ENCODE measurements around the gene MRPS18B. TPM values are rescaled to one million over a fixed set of nuclear protein-coding genes. Genes with fewer than 3 reads are reported as not detected.

The MRPS18B gene
- total and polyA plus RNA-seq, 2 of the 13 experiments (the other 11 are each of a cell fraction or from before 2014, with no cell fraction given): 125 to 131 TPM

DNA sequence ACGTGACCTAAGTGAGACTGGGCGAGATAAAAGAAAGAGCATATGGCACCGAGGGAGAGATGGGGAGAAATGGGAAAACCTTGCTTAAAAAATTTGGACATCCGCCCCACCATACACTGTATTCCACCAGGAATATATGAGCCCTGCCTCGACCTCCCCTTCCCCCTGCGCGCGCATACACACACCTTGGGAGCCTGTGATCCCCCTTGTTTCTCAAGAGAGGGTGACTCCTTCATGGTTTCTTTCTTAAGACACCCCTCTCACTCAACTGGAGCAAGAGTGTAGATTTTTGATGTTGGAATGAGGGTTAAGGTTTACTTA, 45.9 kb upstream of the MRPS18B start (continued):
- TF ChIP-seq, protein P1, sequence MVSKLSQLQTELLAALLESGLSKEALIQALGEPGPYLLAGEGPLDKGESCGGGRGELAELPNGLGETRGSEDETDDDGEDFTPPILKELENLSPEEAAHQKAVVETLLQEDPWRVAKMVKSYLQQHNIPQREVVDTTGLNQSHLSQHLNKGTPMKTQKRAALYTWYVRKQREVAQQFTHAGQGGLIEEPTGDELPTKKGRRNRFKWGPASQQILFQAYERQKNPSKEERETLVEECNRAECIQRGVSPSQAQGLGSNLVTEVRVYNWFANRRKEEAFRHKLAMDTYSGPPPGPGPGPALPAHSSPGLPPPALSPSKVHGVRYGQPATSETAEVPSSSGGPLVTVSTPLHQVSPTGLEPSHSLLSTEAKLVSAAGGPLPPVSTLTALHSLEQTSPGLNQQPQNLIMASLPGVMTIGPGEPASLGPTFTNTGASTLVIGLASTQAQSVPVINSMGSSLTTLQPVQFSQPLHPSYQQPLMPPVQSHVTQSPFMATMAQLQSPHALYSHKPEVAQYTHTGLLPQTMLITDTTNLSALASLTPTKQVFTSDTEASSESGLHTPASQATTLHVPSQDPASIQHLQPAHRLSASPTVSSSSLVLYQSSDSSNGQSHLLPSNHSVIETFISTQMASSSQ (IDR thresholded peaks at IDR 0.05; ENCODE audit: low read depth): peak; percentile 19; the same call in 1 of the 2 replicates
- TF ChIP-seq, protein P1 (CRISPR knock-in tag; IDR thresholded peaks at IDR 0.05; ENCODE audit: borderline replicate concordance): no peak
- TF ChIP-seq, protein P2, sequence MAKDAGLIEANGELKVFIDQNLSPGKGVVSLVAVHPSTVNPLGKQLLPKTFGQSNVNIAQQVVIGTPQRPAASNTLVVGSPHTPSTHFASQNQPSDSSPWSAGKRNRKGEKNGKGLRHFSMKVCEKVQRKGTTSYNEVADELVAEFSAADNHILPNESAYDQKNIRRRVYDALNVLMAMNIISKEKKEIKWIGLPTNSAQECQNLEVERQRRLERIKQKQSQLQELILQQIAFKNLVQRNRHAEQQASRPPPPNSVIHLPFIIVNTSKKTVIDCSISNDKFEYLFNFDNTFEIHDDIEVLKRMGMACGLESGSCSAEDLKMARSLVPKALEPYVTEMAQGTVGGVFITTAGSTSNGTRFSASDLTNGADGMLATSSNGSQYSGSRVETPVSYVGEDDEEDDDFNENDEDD (CRISPR knock-in tag; IDR thresholded peaks at IDR 0.05; ENCODE audit: borderline replicate concordance): no peak
- TF ChIP-seq ZNF678 (CRISPR knock-in tag; IDR thresholded peaks at IDR 0.05) (peak; percentile 2; the same call in 1 of the 2 replicates), RFX1 (IDR thresholded peaks at IDR 0.05) (no peak), ZNF350 (CRISPR knock-in tag; IDR thresholded peaks at IDR 0.05; ENCODE audit: borderline replicate concordance, low read depth) (no peak), KLF15 (CRISPR knock-in tag; IDR thresholded peaks at IDR 0.05; ENCODE audit: borderline replicate concordance) (no peak)
- TF ChIP-seq, protein P3, sequence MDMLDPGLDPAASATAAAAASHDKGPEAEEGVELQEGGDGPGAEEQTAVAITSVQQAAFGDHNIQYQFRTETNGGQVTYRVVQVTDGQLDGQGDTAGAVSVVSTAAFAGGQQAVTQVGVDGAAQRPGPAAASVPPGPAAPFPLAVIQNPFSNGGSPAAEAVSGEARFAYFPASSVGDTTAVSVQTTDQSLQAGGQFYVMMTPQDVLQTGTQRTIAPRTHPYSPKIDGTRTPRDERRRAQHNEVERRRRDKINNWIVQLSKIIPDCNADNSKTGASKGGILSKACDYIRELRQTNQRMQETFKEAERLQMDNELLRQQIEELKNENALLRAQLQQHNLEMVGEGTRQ (IDR thresholded peaks at IDR 0.05; ENCODE audit: low read depth, low read length): peak; percentile 58; the same call in 1 of the 2 replicates
- TF ChIP-seq, protein P3 (CRISPR knock-in tag; IDR thresholded peaks at IDR 0.05; ENCODE audit: borderline replicate concordance): no peak
- TF ChIP-seq, protein P4, sequence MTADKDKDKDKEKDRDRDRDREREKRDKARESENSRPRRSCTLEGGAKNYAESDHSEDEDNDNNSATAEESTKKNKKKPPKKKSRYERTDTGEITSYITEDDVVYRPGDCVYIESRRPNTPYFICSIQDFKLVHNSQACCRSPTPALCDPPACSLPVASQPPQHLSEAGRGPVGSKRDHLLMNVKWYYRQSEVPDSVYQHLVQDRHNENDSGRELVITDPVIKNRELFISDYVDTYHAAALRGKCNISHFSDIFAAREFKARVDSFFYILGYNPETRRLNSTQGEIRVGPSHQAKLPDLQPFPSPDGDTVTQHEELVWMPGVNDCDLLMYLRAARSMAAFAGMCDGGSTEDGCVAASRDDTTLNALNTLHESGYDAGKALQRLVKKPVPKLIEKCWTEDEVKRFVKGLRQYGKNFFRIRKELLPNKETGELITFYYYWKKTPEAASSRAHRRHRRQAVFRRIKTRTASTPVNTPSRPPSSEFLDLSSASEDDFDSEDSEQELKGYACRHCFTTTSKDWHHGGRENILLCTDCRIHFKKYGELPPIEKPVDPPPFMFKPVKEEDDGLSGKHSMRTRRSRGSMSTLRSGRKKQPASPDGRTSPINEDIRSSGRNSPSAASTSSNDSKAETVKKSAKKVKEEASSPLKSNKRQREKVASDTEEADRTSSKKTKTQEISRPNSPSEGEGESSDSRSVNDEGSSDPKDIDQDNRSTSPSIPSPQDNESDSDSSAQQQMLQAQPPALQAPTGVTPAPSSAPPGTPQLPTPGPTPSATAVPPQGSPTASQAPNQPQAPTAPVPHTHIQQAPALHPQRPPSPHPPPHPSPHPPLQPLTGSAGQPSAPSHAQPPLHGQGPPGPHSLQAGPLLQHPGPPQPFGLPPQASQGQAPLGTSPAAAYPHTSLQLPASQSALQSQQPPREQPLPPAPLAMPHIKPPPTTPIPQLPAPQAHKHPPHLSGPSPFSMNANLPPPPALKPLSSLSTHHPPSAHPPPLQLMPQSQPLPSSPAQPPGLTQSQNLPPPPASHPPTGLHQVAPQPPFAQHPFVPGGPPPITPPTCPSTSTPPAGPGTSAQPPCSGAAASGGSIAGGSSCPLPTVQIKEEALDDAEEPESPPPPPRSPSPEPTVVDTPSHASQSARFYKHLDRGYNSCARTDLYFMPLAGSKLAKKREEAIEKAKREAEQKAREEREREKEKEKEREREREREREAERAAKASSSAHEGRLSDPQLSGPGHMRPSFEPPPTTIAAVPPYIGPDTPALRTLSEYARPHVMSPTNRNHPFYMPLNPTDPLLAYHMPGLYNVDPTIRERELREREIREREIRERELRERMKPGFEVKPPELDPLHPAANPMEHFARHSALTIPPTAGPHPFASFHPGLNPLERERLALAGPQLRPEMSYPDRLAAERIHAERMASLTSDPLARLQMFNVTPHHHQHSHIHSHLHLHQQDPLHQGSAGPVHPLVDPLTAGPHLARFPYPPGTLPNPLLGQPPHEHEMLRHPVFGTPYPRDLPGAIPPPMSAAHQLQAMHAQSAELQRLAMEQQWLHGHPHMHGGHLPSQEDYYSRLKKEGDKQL (CRISPR knock-in tag; IDR thresholded peaks at IDR 0.05; ENCODE audit: low read depth): no peak

Data from HepG2 (cell line).